GM12878 (cell line): ENCODE measurements around the gene HTR3C. TPM values are rescaled to one million over a fixed set of nuclear protein-coding genes. Genes with fewer than 3 reads are reported as not detected.

ENCODE experiments used
- ATAC-seq: fragments of 200-7000 bp; cut with Tn5 transposase; 3 replicates; pipeline ENCODE4 v1.9.1; 2020; ENCODE audit warnings: mild to moderate bottlenecking, moderate library complexity
- BruUV-seq: library from RNA; stranded (reverse); fragments of 400-500 nt; replicated peaks from 2 replicates; lab custom pipeline; 2021; lab: Mats Ljungman, UMichigan
- CTCF ChIA-PET: fragments of 300-600 bp; sonication (Branson Sonifier 250); formaldehyde crosslinking; extraction: SDS; loops from one replicate; lab custom pipeline; 2021; ENCODE audit warnings: inconsistent platforms; lab: Yijun Ruan, JAX
- POLR2A ChIA-PET: fragments of 350-600 bp; formaldehyde crosslinking; extraction: SDS; loops from one replicate; lab custom pipeline; 2021; ENCODE audit warnings: inconsistent platforms; lab: Charles Lee
- RAD21 ChIA-PET: fragments of 300-600 bp; sonication (Branson Sonifier 250); formaldehyde crosslinking; loops from one replicate; lab custom pipeline; 2023; ENCODE audit warnings: antibody characterized with exemption; ENCODE audit not compliant: unreplicated experiment; lab: Charles Lee
- SMC1A ChIA-PET: fragments of 300-600 bp; sonication (Branson Sonifier 250); formaldehyde crosslinking; loops from one replicate; lab custom pipeline; 2023; ENCODE audit not compliant: unreplicated experiment, uncharacterized antibody; lab: Charles Lee
- DNase-seq: peaks from one replicate; pipeline ENCODE4 v3.0.0-alpha.2; 2011; ENCODE audit warnings: low read depth, low spot score
- FAIRE-seq: peaks from 3 replicates; lab custom pipeline; 2011; peaks lifted over from hg19 to GRCh38; lab: Jason Lieb, UNC
- H2AFZ ChIP-seq: 2 replicates; pipeline ENCODE4 v1.6.0; 2011; ENCODE audit warnings: low read depth, low read length, control low read depth; ENCODE audit not compliant: control insufficient read depth
- H3K27ac ChIP-seq: 2 replicates; pipeline ENCODE4 v1.5.1; 2011; ENCODE audit warnings: control low read depth; ENCODE audit not compliant: control insufficient read depth, insufficient read depth
- H3K27me3 ChIP-seq, 2 experiments: replicated peaks in 1 of 2; 2 replicates each; pipeline versions ENCODE4 v1.6.0 to v1.6.1; 2011; ENCODE audit warnings: low read length in 1 of 2; ENCODE audit not compliant: control insufficient read depth in 2 of 2, insufficient read depth in 2 of 2
- H3K36me3 ChIP-seq, 2 experiments: 2 replicates each; pipeline ENCODE4 v1.5.1; 2011; ENCODE audit warnings: low read length in 1 of 2; ENCODE audit not compliant: control insufficient read depth in 2 of 2, insufficient read depth in 2 of 2
- H3K4me1 ChIP-seq: 2 replicates; pipeline ENCODE4 v1.6.1; 2011; ENCODE audit warnings: mild to moderate bottlenecking, low read length, moderate library complexity, mixed read lengths; ENCODE audit not compliant: control insufficient read depth, insufficient read depth
- H3K4me2 ChIP-seq: 2 replicates; pipeline ENCODE4 v1.6.0; 2011; ENCODE audit warnings: control low read depth; ENCODE audit not compliant: control insufficient read depth, insufficient read depth
- H3K4me3 ChIP-seq: fragments of 200-600 bp; sonication (generic); 2 replicates; pipeline ENCODE4 v1.5.1; 2016
- H3K79me2 ChIP-seq: 2 replicates; pipeline ENCODE4 v1.6.0; 2011; ENCODE audit warnings: low read length; ENCODE audit not compliant: control insufficient read depth, insufficient read depth
- H3K9ac ChIP-seq: 2 replicates; pipeline ENCODE4 v1.8.0; 2011; ENCODE audit warnings: low read length, control low read depth, mixed read lengths; ENCODE audit not compliant: control insufficient read depth, insufficient read depth
- H3K9me3 ChIP-seq: replicated peaks from 3 replicates; pipeline ENCODE4 v1.5.1; 2011; ENCODE audit warnings: mild to moderate bottlenecking, low read length; ENCODE audit not compliant: control insufficient read depth, insufficient read depth
- H4K20me1 ChIP-seq: 2 replicates; pipeline ENCODE4 v1.6.0; 2011; ENCODE audit not compliant: control insufficient read depth, insufficient read depth
- CHD2 ChIP-seq: IDR thresholded peaks from 2 replicates; pipeline ENCODE4 v1.6.1; 2011; ENCODE audit warnings: low read depth, low read length, improper control_type of control experiment, borderline replicate concordance
- CREB1 ChIP-seq: IDR thresholded peaks from 2 replicates; pipeline ENCODE4 v1.6.1; 2012; ENCODE audit warnings: low read depth, mild to moderate bottlenecking, inconsistent platforms
- GABPA ChIP-seq: IDR thresholded peaks from 2 replicates; pipeline ENCODE4 v1.6.1; 2014; ENCODE audit warnings: antibody characterized with exemption, low read depth, mild to moderate bottlenecking, inconsistent platforms
- KLF5 ChIP-seq: fragments of 450-650 bp; IDR thresholded peaks from 2 replicates; pipeline ENCODE4 v1.6.1; 2014; ENCODE audit warnings: mild to moderate bottlenecking; ENCODE audit not compliant: partially characterized antibody
- RAD21 ChIP-seq: IDR thresholded peaks from 2 replicates; pipeline ENCODE4 v1.6.1; 2011; ENCODE audit warnings: mild to moderate bottlenecking, low read depth, low read length, moderate library complexity; ENCODE audit not compliant: insufficient read depth
- RBBP5 ChIP-seq: fragments of 200-600 bp; sonication (generic); conservative IDR thresholded peaks from 2 replicates; pipeline ENCODE4 v1.6.1; 2016
- SRF ChIP-seq, 2 experiments: IDR thresholded peaks; 2 replicates each; pipeline ENCODE4 v1.6.1; 2011; ENCODE audit warnings: low read depth in 2 of 2, low read length in 2 of 2, mild to moderate bottlenecking in 1 of 2, moderate library complexity in 1 of 2
- STAT3 ChIP-seq: IDR thresholded peaks from 2 replicates; pipeline ENCODE4 v1.6.1; 2011; ENCODE audit warnings: low read depth, low read length, improper control_type of control experiment
- SUZ12 ChIP-seq: fragments of 200-600 bp; sonication (generic); IDR thresholded peaks from one replicate; pipeline ENCODE4 v1.6.1; 2018; ENCODE audit warnings: antibody characterized with exemption, mild to moderate bottlenecking; ENCODE audit not compliant: unreplicated experiment
- TCF7 ChIP-seq: IDR thresholded peaks from 2 replicates; pipeline ENCODE4 v1.6.1; 2014; ENCODE audit warnings: antibody characterized with exemption, borderline replicate concordance
- WGBS: methylation state at CpG from one replicate; pipeline ENCODE4 v1.1.6; 2016; ENCODE audit warnings: low lambda C conversion rate; ENCODE audit not compliant: insufficient replicate concordance, insufficient coverage; ENCODE audit errors: missing lambda C conversion rate; 5-methylcytosine and 5-hydroxymethylcytosine counted together
- in situ Hi-C: fragments of 300-500 bp; cut with MboI; formaldehyde crosslinking; loops from 9 replicates; pipeline ENCODE4 v1.14.3; 2018; ENCODE audit warnings: mixed read lengths
- intact Hi-C: fragments of 100-400 bp; cut with micrococcal nuclease; formaldehyde crosslinking; loops from one replicate; pipeline ENCODE4 v1.14.2; 2022; ENCODE audit not compliant: unreplicated experiment
- polyA plus RNA-seq, 11 experiments: library from polyadenylated mRNA; depleted of rRNA in 4 of 11; unstranded in 6 of 11; stranded (reverse) in 5 of 11; fragments of >200 nt; fragmentation: Nextera tagmentation in 4 of 11; fragmentation: Illumina TruSeq in 1 of 11; extraction: Ambion mirVana in 4 of 11; extraction: Trizol in 1 of 11; gene quantifications; 1 replicate in 1 of 11; 2 replicates in 10 of 11; pipeline versions ENCODE4 v1.2.1 to v1.2.3, GENCODE V29; 2011 to 2016; ENCODE audit warnings: inconsistent platforms in 2 of 11, missing spikeins in 2 of 11, low read depth in 1 of 11
- total RNA-seq, 4 experiments: library from RNA; depleted of rRNA in 3 of 4; stranded (reverse); fragments of >200 nt in 3 of 4; fragmentation: Illumina TruSeq in 1 of 4; extraction: Trizol in 1 of 4; gene quantifications; 2 replicates each; pipeline versions ENCODE4 v1.2.1 to v1.2.3, GENCODE V29; 2013 to 2021
- TF ChIP-seq, protein P1 (sequence below): fragments of 450-650 bp; formaldehyde crosslinking; IDR thresholded peaks from 2 replicates; pipeline ENCODE4 v1.4.0; 2022; ENCODE audit warnings: mild to moderate bottlenecking, moderate library complexity
- TF ChIP-seq, protein P2 (sequence below): fragments of 450-650 bp; IDR thresholded peaks from 2 replicates; pipeline ENCODE4 v1.6.1; 2017; ENCODE audit warnings: antibody characterized with exemption, mild to moderate bottlenecking, moderate library complexity

The HTR3C gene
- total and polyA plus RNA-seq, 10 of the 15 experiments (the other 5 are each of a cell fraction or from before 2014, with no cell fraction given) = not detected

DNA sequence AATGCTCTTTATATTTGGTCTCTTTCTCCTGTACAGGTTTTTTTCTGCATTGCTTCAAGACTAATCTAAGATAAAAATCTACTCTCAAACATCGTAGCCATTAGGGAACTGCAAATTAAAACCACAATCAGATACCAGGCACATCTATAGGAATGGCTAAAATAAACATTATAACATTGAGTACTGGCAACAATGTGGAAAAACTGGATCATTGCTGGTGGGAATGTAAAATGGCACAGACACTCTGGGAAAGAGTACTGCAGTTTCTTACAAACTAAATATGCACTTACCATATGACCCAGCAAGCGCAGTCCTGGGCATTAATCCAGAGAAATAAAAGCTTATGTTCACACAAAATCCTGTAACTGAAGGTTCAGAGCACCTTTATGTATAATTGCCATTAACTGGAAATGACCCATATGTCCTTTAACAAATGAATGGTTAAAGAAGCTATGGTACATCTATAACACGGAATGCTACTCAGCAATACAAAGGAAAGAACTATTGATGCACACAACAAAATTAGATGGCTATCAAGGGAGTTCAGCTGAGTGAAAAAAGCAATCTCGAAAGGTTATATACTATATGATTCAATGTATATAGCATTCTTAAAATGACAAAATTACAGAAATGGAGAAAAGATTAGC lies 41.5 kb upstream of the HTR3C start (continued):
- no peak for TF ChIP-seq STAT3
- no peak for TF ChIP-seq GABPA
- no peak for TF ChIP-seq SUZ12
- no peak for TF ChIP-seq RAD21
- TF ChIP-seq CHD2 = no peak
- TF ChIP-seq RBBP5 = no peak

DNA sequence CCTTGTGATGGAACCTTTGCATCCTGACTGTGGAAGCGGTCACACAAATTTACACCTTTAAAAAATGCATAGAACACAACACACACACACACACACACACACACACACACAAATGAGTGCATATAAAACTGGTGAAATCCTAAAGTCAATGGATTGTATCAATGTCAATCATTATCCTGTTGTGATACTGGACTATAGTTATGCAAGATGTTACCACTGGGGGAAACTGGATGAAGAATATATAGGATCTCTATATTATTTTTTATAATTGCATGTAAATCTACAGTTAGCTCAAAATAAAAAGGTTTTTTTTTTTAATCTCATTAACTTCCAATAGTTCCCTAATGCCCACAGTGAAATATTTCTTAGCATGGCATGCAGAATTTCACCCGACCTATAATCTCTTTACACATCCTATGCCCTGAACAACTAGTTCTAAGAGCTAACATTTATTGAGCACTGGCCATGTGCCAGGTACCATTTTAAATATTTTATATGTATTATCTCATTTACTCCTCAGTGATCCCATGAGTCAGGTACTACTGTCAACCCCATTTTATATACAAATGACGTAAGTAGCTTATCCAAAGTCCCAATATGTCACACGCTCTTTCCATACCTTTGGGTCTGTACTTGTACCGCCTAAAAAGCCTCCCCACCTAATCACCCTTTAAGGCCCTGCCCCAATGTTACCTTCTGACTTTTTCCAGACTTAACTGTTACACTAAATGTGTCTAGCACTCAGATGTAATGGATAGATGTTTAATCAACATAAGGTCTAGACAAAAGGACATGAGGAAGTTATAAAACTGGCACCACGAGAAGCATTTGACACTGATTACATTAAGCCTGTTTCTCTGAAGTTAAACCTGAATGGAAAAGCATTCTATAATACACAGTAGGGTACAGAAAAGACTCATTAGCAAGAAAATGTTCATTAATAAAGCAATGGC lies 40.6 kb upstream of the HTR3C start:
- FAIRE-seq = peak; percentile 41
- Histone ChIP-seq H3K9me3 (no peaks in the 10 kb centered on the region), H3K27me3 (no peaks in the 10 kb centered on the region), H3K9ac (no peak overlapping the region), H3K36me3 (no peaks in the 10 kb centered on the region), H3K79me2 (no peaks in the 10 kb centered on the region), H4K20me1 (no peaks in the 10 kb centered on the region), H3K27ac (no peak overlapping the region), H3K4me2 (no peak overlapping the region), H3K4me1 (peaks cover 6% of the 10 kb centered on the region), H2AFZ (no peak overlapping the region), H3K4me3 (no peak overlapping the region)
- SMC1A ChIA-PET = interaction anchor here (0.9 to 2.2 kb wide), 3 partner anchors 11 to 117 kb away, joined by 3 to 13 read pairs (median 3); no protein-coding TSS in a partner anchor
- ATAC-seq = no peak
- intact Hi-C loops = loop anchor here (10.0 kb wide), 1 partner anchor 243 kb away; no protein-coding TSS in a partner anchor
- CTCF ChIA-PET = interaction anchor here (1.1 to 1.6 kb wide), 3 partner anchors 108 to 127 kb away, joined by 3 to 5 read pairs (median 4); no protein-coding TSS in a partner anchor
- BruUV-seq = no TSS peak
- DNase-seq = no peak
- RAD21 ChIA-PET = interaction anchor here (0.9 to 1.3 kb wide), 4 partner anchors 107 to 128 kb away, joined by 3 to 4 read pairs (median 3); partner anchors contain the start of gene PARL
- POLR2A ChIA-PET = interaction anchor here (0.7 kb wide), 1 partner anchor 1895 kb away, joined by 4 read pairs; no protein-coding TSS in a partner anchor
- 78% methylated on average over 5 of the region's 6 CpGs for WGBS
- in situ Hi-C loops = no loop called here
- TF ChIP-seq RBBP5 (no peak), TCF7 (no peak), SRF (IDR thresholded peaks at IDR 0.05; ENCODE audit: low read depth in 2 of 2, low read length in 2 of 2) (no peak), KLF5 (no peak), CREB1 (no peak)
- TF ChIP-seq, protein P1, sequence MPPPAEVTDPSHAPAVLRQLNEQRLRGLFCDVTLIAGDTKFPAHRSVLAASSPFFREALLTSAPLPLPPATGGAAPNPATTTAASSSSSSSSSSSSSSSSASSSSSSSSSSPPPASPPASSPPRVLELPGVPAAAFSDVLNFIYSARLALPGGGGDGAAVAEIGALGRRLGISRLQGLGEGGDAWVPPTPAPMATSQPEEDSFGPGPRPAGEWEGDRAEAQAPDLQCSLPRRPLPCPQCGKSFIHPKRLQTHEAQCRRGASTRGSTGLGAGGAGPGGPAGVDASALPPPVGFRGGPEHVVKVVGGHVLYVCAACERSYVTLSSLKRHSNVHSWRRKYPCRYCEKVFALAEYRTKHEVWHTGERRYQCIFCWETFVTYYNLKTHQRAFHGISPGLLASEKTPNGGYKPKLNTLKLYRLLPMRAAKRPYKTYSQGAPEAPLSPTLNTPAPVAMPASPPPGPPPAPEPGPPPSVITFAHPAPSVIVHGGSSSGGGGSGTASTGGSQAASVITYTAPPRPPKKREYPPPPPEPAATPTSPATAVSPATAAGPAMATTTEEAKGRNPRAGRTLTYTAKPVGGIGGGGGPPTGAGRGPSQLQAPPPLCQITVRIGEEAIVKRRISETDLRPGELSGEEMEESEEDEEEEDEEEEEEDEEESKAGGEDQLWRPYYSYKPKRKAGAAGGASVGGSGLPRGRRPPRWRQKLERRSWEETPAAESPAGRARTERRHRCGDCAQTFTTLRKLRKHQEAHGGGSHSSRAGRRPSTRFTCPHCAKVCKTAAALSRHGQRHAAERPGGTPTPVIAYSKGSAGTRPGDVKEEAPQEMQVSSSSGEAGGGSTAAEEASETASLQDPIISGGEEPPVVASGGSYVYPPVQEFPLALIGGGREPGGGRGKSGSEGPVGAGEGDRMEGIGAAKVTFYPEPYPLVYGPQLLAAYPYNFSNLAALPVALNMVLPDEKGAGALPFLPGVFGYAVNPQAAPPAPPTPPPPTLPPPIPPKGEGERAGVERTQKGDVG (CRISPR knock-in tag) = no peak
- TF ChIP-seq, protein P2, sequence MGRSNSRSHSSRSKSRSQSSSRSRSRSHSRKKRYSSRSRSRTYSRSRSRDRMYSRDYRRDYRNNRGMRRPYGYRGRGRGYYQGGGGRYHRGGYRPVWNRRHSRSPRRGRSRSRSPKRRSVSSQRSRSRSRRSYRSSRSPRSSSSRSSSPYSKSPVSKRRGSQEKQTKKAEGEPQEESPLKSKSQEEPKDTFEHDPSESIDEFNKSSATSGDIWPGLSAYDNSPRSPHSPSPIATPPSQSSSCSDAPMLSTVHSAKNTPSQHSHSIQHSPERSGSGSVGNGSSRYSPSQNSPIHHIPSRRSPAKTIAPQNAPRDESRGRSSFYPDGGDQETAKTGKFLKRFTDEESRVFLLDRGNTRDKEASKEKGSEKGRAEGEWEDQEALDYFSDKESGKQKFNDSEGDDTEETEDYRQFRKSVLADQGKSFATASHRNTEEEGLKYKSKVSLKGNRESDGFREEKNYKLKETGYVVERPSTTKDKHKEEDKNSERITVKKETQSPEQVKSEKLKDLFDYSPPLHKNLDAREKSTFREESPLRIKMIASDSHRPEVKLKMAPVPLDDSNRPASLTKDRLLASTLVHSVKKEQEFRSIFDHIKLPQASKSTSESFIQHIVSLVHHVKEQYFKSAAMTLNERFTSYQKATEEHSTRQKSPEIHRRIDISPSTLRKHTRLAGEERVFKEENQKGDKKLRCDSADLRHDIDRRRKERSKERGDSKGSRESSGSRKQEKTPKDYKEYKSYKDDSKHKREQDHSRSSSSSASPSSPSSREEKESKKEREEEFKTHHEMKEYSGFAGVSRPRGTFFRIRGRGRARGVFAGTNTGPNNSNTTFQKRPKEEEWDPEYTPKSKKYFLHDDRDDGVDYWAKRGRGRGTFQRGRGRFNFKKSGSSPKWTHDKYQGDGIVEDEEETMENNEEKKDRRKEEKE = no peak
